GM10266 (cell line): ENCODE results near the gene CEMP1.
"Not testable (repeated sequence)": the region's sequence is repeated elsewhere in the genome, so short reads cannot be mapped to it uniquely, and the experiment has no call there.

ENCODE experiments used
- DNase-seq: peaks from one replicate; pipeline ENCODE4 v3.0.0; 2012; ENCODE audit errors: extremely low spot score
- TF ChIP-seq, protein P1 (sequence below): IDR thresholded peaks from 2 replicates; pipeline ENCODE4 v1.5.1; 2012; ENCODE audit warnings: mild to moderate bottlenecking, low read depth; ENCODE audit not compliant: control insufficient read depth, insufficient read depth; ENCODE audit errors: missing control alignments

Gene CEMP1

GRCh38 chr16:2539845-2540458 lies 8.7 kb upstream of the CEMP1 start:
- not testable (repeated sequence) for DNase-seq
- TF ChIP-seq, protein P1, sequence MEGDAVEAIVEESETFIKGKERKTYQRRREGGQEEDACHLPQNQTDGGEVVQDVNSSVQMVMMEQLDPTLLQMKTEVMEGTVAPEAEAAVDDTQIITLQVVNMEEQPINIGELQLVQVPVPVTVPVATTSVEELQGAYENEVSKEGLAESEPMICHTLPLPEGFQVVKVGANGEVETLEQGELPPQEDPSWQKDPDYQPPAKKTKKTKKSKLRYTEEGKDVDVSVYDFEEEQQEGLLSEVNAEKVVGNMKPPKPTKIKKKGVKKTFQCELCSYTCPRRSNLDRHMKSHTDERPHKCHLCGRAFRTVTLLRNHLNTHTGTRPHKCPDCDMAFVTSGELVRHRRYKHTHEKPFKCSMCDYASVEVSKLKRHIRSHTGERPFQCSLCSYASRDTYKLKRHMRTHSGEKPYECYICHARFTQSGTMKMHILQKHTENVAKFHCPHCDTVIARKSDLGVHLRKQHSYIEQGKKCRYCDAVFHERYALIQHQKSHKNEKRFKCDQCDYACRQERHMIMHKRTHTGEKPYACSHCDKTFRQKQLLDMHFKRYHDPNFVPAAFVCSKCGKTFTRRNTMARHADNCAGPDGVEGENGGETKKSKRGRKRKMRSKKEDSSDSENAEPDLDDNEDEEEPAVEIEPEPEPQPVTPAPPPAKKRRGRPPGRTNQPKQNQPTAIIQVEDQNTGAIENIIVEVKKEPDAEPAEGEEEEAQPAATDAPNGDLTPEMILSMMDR: peak; percentile 61

- DNase-seq: not testable (repeated sequence)
These were observed 8.1 kb upstream of the CEMP1 start for GRCh38 chr16:2539192-2539844.

GRCh38 chr16:2537451-2538379 lies 6.5 kb upstream of the CEMP1 start, which contains the start of gene PDPK1:
TSS of gene PDPK1 (plus strand) at chr16:2538021. CDS start at chr16:2538113, 92 bp downstream.
- DNase-seq: peak; percentile 98
- TF ChIP-seq, protein P1: no peak

- TF ChIP-seq, protein P1: no peak
- DNase-seq: no peak
These were observed 4.4 kb upstream of the CEMP1 start for GRCh38 chr16:2535625-2536013.

- not testable (repeated sequence) for DNase-seq
These were observed 3.1 kb upstream of the CEMP1 start for GRCh38 chr16:2534335-2534734.

GRCh38 chr16:2533912-2534311 lies 2.7 kb upstream of the CEMP1 start:
- DNase-seq: no peak
- TF ChIP-seq, protein P1: no peak

DNA sequence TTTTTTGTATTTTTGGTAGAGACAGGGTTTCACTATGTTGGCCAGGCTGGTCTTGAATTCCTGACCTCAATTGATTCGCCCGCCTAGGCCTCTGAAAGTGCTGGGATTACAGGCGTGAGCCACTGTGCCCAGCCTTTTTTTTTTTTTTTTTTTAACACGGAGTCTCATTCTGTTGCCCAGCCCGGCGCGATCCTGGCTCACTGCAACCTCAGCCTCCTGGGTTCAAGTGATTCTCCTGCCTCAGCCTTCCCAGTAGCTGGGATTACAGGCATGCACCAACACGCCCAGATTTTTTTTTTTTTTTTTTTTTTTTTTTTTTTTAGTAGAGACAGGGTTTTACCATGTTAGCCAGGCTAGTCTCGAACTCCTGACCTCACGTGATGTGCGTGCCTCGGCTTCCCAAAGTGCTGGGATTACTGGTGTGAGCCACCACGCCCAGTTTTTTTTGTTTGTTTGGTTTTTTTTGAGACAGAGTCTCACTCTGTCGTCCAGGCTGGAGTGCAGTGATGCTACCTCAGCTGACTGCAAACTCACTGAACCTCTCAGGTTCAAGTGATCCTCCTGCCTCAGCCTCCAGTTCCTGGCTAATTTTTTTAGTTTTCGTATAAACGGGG lies 2.0 kb upstream of the CEMP1 start:
- DNase-seq: not testable (repeated sequence)

GRCh38 chr16:2532494-2533141 lies 1.4 kb upstream of the CEMP1 start:
- DNase-seq: peak; percentile 70
- TF ChIP-seq, protein P1: no peak
